HL-60/S4 treated with phorbol 12-myristate 13-acetate at 8.2 ng/mL for 4 days and 3 days (cell line): Measurements from ENCODE around the gene PDE11A.
"Not testable (repeated sequence)": the region's sequence is repeated elsewhere in the genome, so short reads cannot be mapped to it uniquely, and the experiment has no call there.

ENCODE experiments used
- in situ Hi-C: fragments of 300-500 bp; cut with MboI; formaldehyde crosslinking; loops from 2 replicates; pipeline ENCODE4 v1.15.0; 2022; ENCODE audit warnings: low sequenced_read_pairs

The PDE11A gene

GRCh38 chr2:177828557-177828956, 244.0 kb downstream of the PDE11A start:
- in situ Hi-C loops = no loop called here

GRCh38 chr2:177826897-177827296, 245.7 kb downstream of the PDE11A start:
- in situ Hi-C loops = no loop called here

- in situ Hi-C loops = no loop called here
These were observed 249.6 kb downstream of the PDE11A start for GRCh38 chr2:177822941-177823340.

GRCh38 chr2:177818412-177818811, 254.2 kb downstream of the PDE11A start:
- in situ Hi-C loops = no loop called here

GRCh38 chr2:177817300-177817699, 255.3 kb downstream of the PDE11A start:
- in situ Hi-C loops = no loop called here

- in situ Hi-C loops = no loop called here
These were observed 255.8 kb downstream of the PDE11A start for GRCh38 chr2:177816766-177817165.

- in situ Hi-C loops = no loop called here
These were observed 259.7 kb downstream of the PDE11A start for GRCh38 chr2:177812713-177813396.

- in situ Hi-C loops = no loop called here
These were observed 261.7 kb downstream of the PDE11A start for GRCh38 chr2:177810906-177811305.

- in situ Hi-C loops = no loop called here
These were observed 263.4 kb downstream of the PDE11A start for GRCh38 chr2:177808984-177809809.

- in situ Hi-C loops = no loop called here
These were observed 266.6 kb downstream of the PDE11A start for GRCh38 chr2:177806025-177806424.

GRCh38 chr2:177799531-177799930, 273.0 kb downstream of the PDE11A start:
- in situ Hi-C loops = no loop called here

GRCh38 chr2:177797808-177798207, 274.8 kb downstream of the PDE11A start:
- in situ Hi-C loops = no loop called here

- in situ Hi-C loops = no loop called here
These were observed 275.7 kb downstream of the PDE11A start for GRCh38 chr2:177796654-177797415.

- in situ Hi-C loops = no loop called here
These were observed 276.6 kb downstream of the PDE11A start for GRCh38 chr2:177796011-177796410.

- in situ Hi-C loops = not testable (repeated sequence)
These were observed 287.4 kb downstream of the PDE11A start for GRCh38 chr2:177785143-177785542.

GRCh38 chr2:177784745-177785067, 287.9 kb downstream of the PDE11A start:
- in situ Hi-C loops = no loop called here

GRCh38 chr2:177783835-177784744, 288.5 kb downstream of the PDE11A start:
- in situ Hi-C loops = no loop called here

- in situ Hi-C loops = no loop called here
These were observed 289.5 kb downstream of the PDE11A start for GRCh38 chr2:177783091-177783490.

GRCh38 chr2:177782613-177783012, 290.0 kb downstream of the PDE11A start:
- in situ Hi-C loops = no loop called here

- in situ Hi-C loops = no loop called here
These were observed 294.1 kb downstream of the PDE11A start for GRCh38 chr2:177778472-177778871.

GRCh38 chr2:177772529-177772928, 300.0 kb downstream of the PDE11A start:
- in situ Hi-C loops = no loop called here
